ENCODE data around the gene BLOC1S1. TPM values are rescaled to one million over a fixed set of nuclear protein-coding genes. Genes with fewer than 3 reads are reported as not detected.
A peak's percentile ranks its signal among the peaks of the same experiment; 100 is the strongest.

The BLOC1S1 gene
- total and polyA plus RNA-seq, 2 of the 4 experiments (the other 2 are of a cell fraction) = 128 to 285 TPM

GRCh38 chr12:55741931-55742680 is 26.3 kb downstream of the BLOC1S1 start:
- Histone ChIP-seq H2AK9ac (replicated peaks; ENCODE audit: low read depth, low read length, poor library complexity) (peak overlapping the region; percentile 87), H3K4ac (ENCODE audit: low read depth, low read length) (peak overlapping the region; percentile 72), H3K56ac (ENCODE audit: extremely low read depth, insufficient read depth, low read length) (peak overlapping the region; percentile 54; the same call in 1 of the 2 replicates), H3K27me3 (ENCODE audit: control insufficient read depth, insufficient read depth, low read length) (no peaks in the 10 kb centered on the region), H2AFZ (replicated peaks; ENCODE audit: low read length, poor library complexity) (peak overlapping the region; percentile 89), H2AK5ac (ENCODE audit: low read depth, low read length) (peak overlapping the region; percentile 63; the same call in 1 of the 2 replicates), H3K23ac (ENCODE audit: low read depth, low read length) (peak overlapping the region; percentile 67; the same call in 1 of the 2 replicates), H3K4me3 (ENCODE audit: insufficient read depth, low read depth, low read length) (peak overlapping the region; percentile 35), H3K9me1 (ENCODE audit: insufficient read depth, low read length) (peaks cover 9% of the 10 kb centered on the region; the same call in 1 of the 2 replicates), H3K79me1 (ENCODE audit: low read depth in 1 of 2, low read length in 2 of 2) (peaks cover 2 to 28% of the 10 kb centered on the region in 2 experiments; a peak in 2 of 4 replicates), H4K91ac (ENCODE audit: insufficient read depth, low read depth, low read length) (peak overlapping the region; percentile 10; the same call in 1 of the 2 replicates), H3K4me2 (ENCODE audit: low read depth, low read length) (peak overlapping the region; percentile 79), H3K36me3 (ENCODE audit: control insufficient read depth, insufficient read depth, low read length) (no peaks in the 10 kb centered on the region), H4K20me1 (ENCODE audit: insufficient read depth, low read length) (peaks cover 7% of the 10 kb centered on the region), H2BK15ac (ENCODE audit: low read depth, low read length) (no peak overlapping the region), H3K4me1 (ENCODE audit: control insufficient read depth, insufficient read depth, low read length) (peaks cover 21% of the 10 kb centered on the region), H3K18ac (ENCODE audit: low read depth, low read length) (peak overlapping the region; percentile 7; the same call in 1 of the 2 replicates), H2BK20ac (ENCODE audit: low read depth, low read length) (no peak overlapping the region), H4K5ac (ENCODE audit: low read depth, low read length) (no peak overlapping the region), H2BK120ac (ENCODE audit: low read depth, low read length) (no peak overlapping the region), H3K27ac (ENCODE audit: insufficient read depth, low read length) (peak overlapping the region; percentile 48), H3K14ac (replicated peaks; ENCODE audit: low read depth, low read length) (peak overlapping the region; percentile 50), H2BK5ac (ENCODE audit: low read depth, low read length, poor library complexity, severe bottlenecking) (peak overlapping the region; percentile 5), H3K9me3 (ENCODE audit: control insufficient read depth, insufficient read depth, low read length) (no peaks in the 10 kb centered on the region), H4K8ac (ENCODE audit: low read depth in 2 of 2, low read length in 2 of 2) (peak overlapping the region; percentile 74 to 76; a peak in 2 of 4 replicates), H3K9ac (ENCODE audit: low read depth, low read length) (peak overlapping the region; percentile 81)
- in situ Hi-C loops (cut with MboI; ENCODE audit: low sequenced_read_pairs) = no loop called here
- 10% methylated on average over 2 of the region's 3 CpGs; no CpG with 5 or more reads in 1 of the 2 experiments for WGBS, 2 experiments (ENCODE audit: extremely low coverage in 2 of 2, insufficient read length in 1 of 2)
- ChIA-PET CTCF (no interaction called here), POLR2A (ENCODE audit: unreplicated experiment) (no interaction called here)
- no peak for DNase-seq
- no TSS peak for BruUV-seq (replicated peaks)
- intact Hi-C loops (cut with micrococcal nuclease) = loop anchor here (5.0 kb wide), 2 partner anchors 75 to 190 kb away; partner anchors contain the start of genes DGKA, ORMDL2 and SARNP
- ATAC-seq (ENCODE audit: low read depth) = no peak
- dilution Hi-C loops (cut with HindIII; ENCODE audit: low sequenced_read_pairs, unreplicated experiment) = no loop called here
- TF ChIP-seq RFX5 (IDR thresholded peaks at IDR 0.05; ENCODE audit: low read depth, low read length) (no peak), RCOR1 (IDR thresholded peaks at IDR 0.05; ENCODE audit: insufficient replicate concordance, low read length) (no peak), MAZ (IDR thresholded peaks at IDR 0.05; ENCODE audit: borderline replicate concordance, low read depth, low read length) (no peak), ELK1 (IDR thresholded peaks at IDR 0.05; ENCODE audit: borderline replicate concordance, low read depth, low read length) (no peak), RAD21 (IDR thresholded peaks at IDR 0.05; ENCODE audit: low read length) (no peak), CEBPB (IDR thresholded peaks at IDR 0.05; ENCODE audit: low read depth, low read length) (no peak), POLR2A (IDR thresholded peaks at IDR 0.05; ENCODE audit: low read depth, low read length) (no peak), CHD1 (IDR thresholded peaks at IDR 0.05; ENCODE audit: low read depth, low read length) (no peak), SMC3 (IDR thresholded peaks at IDR 0.05; ENCODE audit: low read depth, low read length) (no peak), USF2 (IDR thresholded peaks at IDR 0.05; ENCODE audit: low read depth, low read length) (no peak), MXI1 (IDR thresholded peaks at IDR 0.05; ENCODE audit: borderline replicate concordance, low read depth, low read length) (no peak), BHLHE40 (IDR thresholded peaks at IDR 0.05; ENCODE audit: low read depth, low read length) (no peak), FOS (IDR thresholded peaks at IDR 0.05; ENCODE audit: low read depth, low read length) (no peak)
- TF ChIP-seq, protein P1, sequence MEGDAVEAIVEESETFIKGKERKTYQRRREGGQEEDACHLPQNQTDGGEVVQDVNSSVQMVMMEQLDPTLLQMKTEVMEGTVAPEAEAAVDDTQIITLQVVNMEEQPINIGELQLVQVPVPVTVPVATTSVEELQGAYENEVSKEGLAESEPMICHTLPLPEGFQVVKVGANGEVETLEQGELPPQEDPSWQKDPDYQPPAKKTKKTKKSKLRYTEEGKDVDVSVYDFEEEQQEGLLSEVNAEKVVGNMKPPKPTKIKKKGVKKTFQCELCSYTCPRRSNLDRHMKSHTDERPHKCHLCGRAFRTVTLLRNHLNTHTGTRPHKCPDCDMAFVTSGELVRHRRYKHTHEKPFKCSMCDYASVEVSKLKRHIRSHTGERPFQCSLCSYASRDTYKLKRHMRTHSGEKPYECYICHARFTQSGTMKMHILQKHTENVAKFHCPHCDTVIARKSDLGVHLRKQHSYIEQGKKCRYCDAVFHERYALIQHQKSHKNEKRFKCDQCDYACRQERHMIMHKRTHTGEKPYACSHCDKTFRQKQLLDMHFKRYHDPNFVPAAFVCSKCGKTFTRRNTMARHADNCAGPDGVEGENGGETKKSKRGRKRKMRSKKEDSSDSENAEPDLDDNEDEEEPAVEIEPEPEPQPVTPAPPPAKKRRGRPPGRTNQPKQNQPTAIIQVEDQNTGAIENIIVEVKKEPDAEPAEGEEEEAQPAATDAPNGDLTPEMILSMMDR (conservative IDR thresholded peaks at IDR 0.05; ENCODE audit: low read depth, low read length) = no peak

Measured in IMR-90 (cell line).